Measurements from ENCODE around the gene JADE2. TPM values are rescaled to one million over a fixed set of nuclear protein-coding genes. Genes with fewer than 3 reads are reported as not detected.

JADE2 gene
- total RNA-seq, 1 experiment from 2014 or later: 36.9 TPM

Other genes with a start within 250 kb of the JADE2 start
- 2.0 TPM in 1 of 2 replicates, not detected in the other for gene CDKL3, start 158.5 kb upstream of the JADE2 start, total RNA-seq (2014; rRNA removed; shearing (Covaris generic); ENCODE audit: low replicate concordance)
- gene UBE2B, start 154.1 kb upstream of the JADE2 start, total RNA-seq (2014; rRNA removed; shearing (Covaris generic); ENCODE audit: low replicate concordance): 3.9 and 28.7 TPM in 2 replicates
- gene CDKN2AIPNL, start 113.8 kb upstream of the JADE2 start, total RNA-seq (2014; rRNA removed; shearing (Covaris generic); ENCODE audit: low replicate concordance): 62.5 and 74.1 TPM in 2 replicates
- 23.6 and 46.7 TPM in 2 replicates for gene SAR1B, start 107.2 kb downstream of the JADE2 start, total RNA-seq (2014; rRNA removed; shearing (Covaris generic); ENCODE audit: low replicate concordance)
- gene SEC24A, start 123.1 kb downstream of the JADE2 start, total RNA-seq (2014; rRNA removed; shearing (Covaris generic); ENCODE audit: low replicate concordance): 9.1 and 9.5 TPM in 2 replicates
- gene CAMLG, start 212.9 kb downstream of the JADE2 start, total RNA-seq (2014; rRNA removed; shearing (Covaris generic); ENCODE audit: low replicate concordance): 19.8 and 21.7 TPM in 2 replicates
- gene DDX46, start 233.1 kb downstream of the JADE2 start, total RNA-seq (2014; rRNA removed; shearing (Covaris generic); ENCODE audit: low replicate concordance): 8.2 and 8.5 TPM in 2 replicates

Data from Caki2 (cell line).